K562 (cell line): ENCODE measurements around the gene TPCN1. TPM values are rescaled to one million over a fixed set of nuclear protein-coding genes. Genes with fewer than 3 reads are reported as not detected.

ENCODE experiments used
- ATAC-seq: fragments of 200-7000 bp; cut with Tn5 transposase; 3 replicates; pipeline ENCODE4 v1.9.1; 2020; ENCODE audit warnings: moderate library complexity
- BruUV-seq: library from RNA; stranded (reverse); fragments of 400-500 nt; replicated peaks from 2 replicates; lab custom pipeline; 2021; lab: Mats Ljungman, UMichigan
- CTCF ChIA-PET: fragments of 300-600 bp; formaldehyde crosslinking; extraction: SDS; loops from one replicate; lab custom pipeline; 2021; ENCODE audit warnings: low intra/inter-chr PET ratio; lab: Yijun Ruan, JAX
- POLR2A ChIA-PET: fragments of 300-600, 350-650 bp; sonication (Branson Sonifier 250); formaldehyde crosslinking; extraction: SDS; loops from one replicate; lab custom pipeline; 2021; ENCODE audit warnings: antibody characterized with exemption, inconsistent platforms; lab: Yijun Ruan, JAX
- DNase-seq, 4 experiments: peaks; one replicate each; pipeline versions ENCODE4 v3.0.0 to v3.0.0-alpha.2; 2011 to 2018; ENCODE audit warnings: low spot score in 3 of 4, mixed read lengths in 3 of 4; ENCODE audit errors: extremely low read depth in 1 of 4
- FAIRE-seq: peaks from 2 replicates; lab custom pipeline; 2011; peaks lifted over from hg19 to GRCh38; lab: Jason Lieb, UNC
- H2AFZ ChIP-seq: 2 replicates; pipeline ENCODE4 v1.6.0; 2011; ENCODE audit warnings: low read depth, low read length, control low read depth, inconsistent platforms
- H3K27ac ChIP-seq: fragments of 200-600 bp; 3 replicates; pipeline ENCODE4 v1.8.0; 2011; ENCODE audit warnings: low read depth, mild to moderate bottlenecking, control low read depth, inconsistent platforms, low read length, moderate library complexity, mixed read lengths; ENCODE audit errors: extremely low read depth
- H3K27me3 ChIP-seq, 2 experiments: fragments of 300-600 bp in 1 of 2; 2 replicates in 1 of 2; 3 replicates in 1 of 2; pipeline versions ENCODE4 v1.6.0 to v1.8.0; 2011; ENCODE audit warnings: inconsistent platforms in 2 of 2, low read length in 2 of 2, mild to moderate bottlenecking in 1 of 2, mixed read lengths in 1 of 2, moderate library complexity in 1 of 2; ENCODE audit not compliant: control insufficient read depth in 2 of 2, insufficient read depth in 2 of 2
- H3K36me3 ChIP-seq: fragments of 300-600 bp; 3 replicates; pipeline ENCODE4 v1.8.0; 2011; ENCODE audit warnings: mild to moderate bottlenecking, low read length, inconsistent platforms; ENCODE audit not compliant: control insufficient read depth, insufficient read depth
- H3K4me1 ChIP-seq, 2 experiments: fragments of 200-600 bp in 1 of 2; replicated peaks in 1 of 2; 2 replicates in 1 of 2; 3 replicates in 1 of 2; pipeline versions ENCODE4 v1.5.1 to v1.8.0; 2011; ENCODE audit warnings: inconsistent platforms in 2 of 2, low read length in 2 of 2, mild to moderate bottlenecking in 1 of 2, mixed read lengths in 1 of 2, moderate library complexity in 1 of 2; ENCODE audit not compliant: control insufficient read depth in 2 of 2, insufficient read depth in 2 of 2
- H3K4me2 ChIP-seq: 2 replicates; pipeline ENCODE4 v1.6.1; 2011; ENCODE audit warnings: low read length, control low read depth, inconsistent platforms, mixed read lengths; ENCODE audit not compliant: insufficient read depth
- H3K4me3 ChIP-seq: fragments of 200-600 bp; sonication (generic), shearing (Covaris generic); 2 replicates; pipeline ENCODE4 v1.5.1; 2016; ENCODE audit warnings: control low read depth, inconsistent platforms
- H3K79me2 ChIP-seq: fragments of 200-600 bp; 3 replicates; pipeline ENCODE4 v1.8.0; 2011; ENCODE audit warnings: low read length, inconsistent platforms; ENCODE audit not compliant: control insufficient read depth, insufficient read depth
- H3K9ac ChIP-seq, 2 experiments: 2 replicates each; pipeline versions ENCODE4 v1.6.0 to v1.6.1; 2011; ENCODE audit warnings: low read depth in 2 of 2, low read length in 2 of 2, control low read depth in 1 of 2, inconsistent platforms in 1 of 2, mild to moderate bottlenecking in 1 of 2, mixed read lengths in 1 of 2; ENCODE audit not compliant: insufficient read depth in 1 of 2
- H3K9me1 ChIP-seq: one replicate; pipeline ENCODE4 v1.6.0; 2011; ENCODE audit warnings: inconsistent platforms, mild to moderate bottlenecking, low read length, moderate library complexity; ENCODE audit not compliant: control insufficient read depth, insufficient read depth
- H3K9me3 ChIP-seq: replicated peaks from 2 replicates; pipeline ENCODE4 v1.5.1; 2011; ENCODE audit warnings: low read depth, low read length, inconsistent platforms; ENCODE audit not compliant: control insufficient read depth, insufficient read depth
- H4K20me1 ChIP-seq: replicated peaks from 2 replicates; pipeline ENCODE4 v1.6.1; 2011; ENCODE audit warnings: low read length, inconsistent platforms, mixed read lengths; ENCODE audit not compliant: control insufficient read depth, insufficient read depth
- E2F3 ChIP-seq: fragments of 250-450 bp; sonication (Bioruptor Pico); IDR thresholded peaks from 2 replicates; pipeline ENCODE4 v1.4.0; 2020; ENCODE audit warnings: mild to moderate bottlenecking
- NFE2 ChIP-seq: IDR thresholded peaks from 2 replicates; pipeline ENCODE4 v1.6.1; 2014; ENCODE audit warnings: antibody characterized with exemption, low read depth
- RBM22 ChIP-seq: fragments of 200-400 bp; formaldehyde crosslinking; IDR thresholded peaks from 2 replicates; pipeline ENCODE4 v1.6.1; 2018; ENCODE audit warnings: low read length, low read depth; ENCODE audit not compliant: poor library complexity, severe bottlenecking
- SETDB1 ChIP-seq: IDR thresholded peaks from one replicate; pipeline ENCODE4 v1.6.1; 2012; ENCODE audit warnings: low read length, control low read depth, inconsistent platforms
- STAT5A ChIP-seq: IDR thresholded peaks from 2 replicates; pipeline ENCODE4 v1.6.1; 2012; ENCODE audit warnings: low read length, inconsistent platforms, borderline replicate concordance
- TBP ChIP-seq: optimal IDR thresholded peaks from 2 replicates; pipeline ENCODE3; 2011; ENCODE audit warnings: low read depth, low read length, improper control_type of control experiment
- TFAM ChIP-seq: fragments of 250-450 bp; sonication (Bioruptor Pico); conservative IDR thresholded peaks from 2 replicates; pipeline ENCODE4 v1.5.0; 2021; ENCODE audit warnings: mild to moderate bottlenecking, moderate library complexity
- ZNF224 ChIP-seq: sonication (generic); formaldehyde crosslinking; IDR thresholded peaks from 2 replicates; pipeline ENCODE4 v1.8.0; 2022; ENCODE audit warnings: mild to moderate bottlenecking, missing genetic modification reagents
- ZNF263 ChIP-seq: sonication (generic); formaldehyde crosslinking; IDR thresholded peaks from 2 replicates; pipeline ENCODE4 v1.8.0; 2022; ENCODE audit warnings: mild to moderate bottlenecking, missing genetic modification reagents, borderline replicate concordance
- ZNF311 ChIP-seq: fragments of 250-450 bp; sonication (Bioruptor Pico); IDR thresholded peaks from 2 replicates; pipeline ENCODE4 v1.4.0; 2020; ENCODE audit warnings: mild to moderate bottlenecking, moderate library complexity
- ZNF431 ChIP-seq: sonication (generic); formaldehyde crosslinking; IDR thresholded peaks from 2 replicates; pipeline ENCODE4 v1.8.0; 2022; ENCODE audit warnings: mild to moderate bottlenecking, missing genetic modification reagents
- ZNF75A ChIP-seq: fragments of 450-650 bp; formaldehyde crosslinking; IDR thresholded peaks from 2 replicates; pipeline ENCODE4 v1.4.0; 2020; ENCODE audit warnings: mild to moderate bottlenecking
- WGBS: fragments of 100-300 bp; shearing (Covaris generic); methylation state at CpG from one replicate; pipeline ENCODE4 v1.1.6; 2016; ENCODE audit warnings: low coverage, mixed read lengths; ENCODE audit not compliant: insufficient coverage; ENCODE audit errors: missing lambda C conversion rate; 5-methylcytosine and 5-hydroxymethylcytosine counted together
- in situ Hi-C: fragments of 300-500 bp; cut with MboI; formaldehyde crosslinking; loops from 4 replicates; pipeline ENCODE4 v1.15.0; 2018; ENCODE audit warnings: inconsistent platforms, mixed read lengths
- intact Hi-C: fragments of 100-400 bp; cut with micrococcal nuclease; formaldehyde crosslinking; loops from 2 replicates; pipeline ENCODE4 v1.14.2; 2022
- polyA plus RNA-seq, 8 experiments: library from polyadenylated mRNA; depleted of rRNA in 4 of 8; stranded (reverse) in 5 of 8; unstranded in 3 of 8; fragments of >200 nt; fragmentation: Nextera tagmentation in 2 of 8; fragmentation: Illumina TruSeq in 1 of 8; extraction: Ambion mirVana in 2 of 8; extraction: Trizol in 1 of 8; gene quantifications; 2 replicates each; pipeline versions ENCODE4 v1.2.1 to v1.2.3, GENCODE V29; 2011 to 2014; ENCODE audit warnings: inconsistent platforms in 1 of 8, missing spikeins in 1 of 8
- total RNA-seq, 7 experiments: library from RNA; depleted of rRNA in 6 of 7; stranded (reverse); fragments of >200 nt in 6 of 7; fragmentation: Illumina TruSeq in 2 of 7; extraction: Trizol in 2 of 7; gene quantifications; 2 replicates each; pipeline versions ENCODE4 v1.2.1 to v1.2.3, GENCODE V29; 2011 to 2021; ENCODE audit warnings: low replicate concordance in 1 of 7
- TF ChIP-seq, protein P1 (sequence below): IDR thresholded peaks from 2 replicates; pipeline ENCODE4 v1.6.1; 2016; ENCODE audit warnings: missing genetic modification characterization, missing compliant biosample characterization
- TF ChIP-seq, protein P2 (sequence below): fragments of 250-450 bp; sonication (Bioruptor Pico); IDR thresholded peaks from 2 replicates; pipeline ENCODE4 v1.4.0; 2020

The TPCN1 gene
- total and polyA plus RNA-seq, 9 of the 15 experiments (the other 6 are each of a cell fraction or from before 2014, with no cell fraction given) = 0.80 to 23.8 (median 7.4) TPM

DNA sequence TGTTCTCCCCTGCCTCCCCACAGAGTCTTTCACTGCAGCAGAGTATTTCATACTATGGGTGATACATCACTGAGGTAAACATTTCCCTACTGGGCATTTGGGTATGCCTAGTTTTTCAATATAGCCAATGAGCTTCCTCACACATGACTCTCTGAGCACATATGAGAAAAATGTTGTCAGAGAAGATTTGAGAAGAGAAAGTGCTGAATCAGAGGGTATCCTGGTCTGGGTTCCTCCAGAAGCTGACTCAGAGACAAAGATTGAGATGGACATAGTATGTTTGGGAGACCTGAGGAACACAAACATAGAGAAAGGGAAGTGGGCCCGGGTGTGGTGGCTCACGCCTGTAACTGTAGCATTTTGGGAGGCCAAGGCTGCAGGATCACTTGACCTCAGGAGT is 101.1 kb downstream of the TPCN1 start (continued):
- TF ChIP-seq SETDB1 (no peak), STAT5A (no peak), TFAM (CRISPR knock-in tag) (no peak), ZNF311 (no peak), NFE2 (peak; percentile 19; the same call in 1 of the 2 replicates)

DNA sequence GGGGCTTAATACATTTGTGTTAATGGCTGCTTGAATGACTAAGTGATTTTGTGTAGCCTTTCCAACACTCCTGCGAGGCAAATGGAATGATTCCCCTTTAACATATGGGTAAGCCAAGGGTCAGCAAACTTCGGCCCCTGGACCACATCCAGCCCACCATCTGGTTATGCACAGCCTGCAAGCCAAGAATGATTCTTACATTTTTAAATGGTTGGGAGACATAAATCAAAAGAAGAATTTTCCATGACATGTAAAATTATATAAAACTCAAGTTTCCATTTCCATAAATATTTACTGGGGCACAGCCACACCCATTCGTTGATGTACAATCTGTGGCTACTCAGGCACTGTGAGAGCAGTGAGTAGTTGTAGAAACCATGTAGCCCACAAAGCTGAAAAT is 104.7 kb downstream of the TPCN1 start:
- POLR2A ChIA-PET = interaction anchor here (0.6 to 1.4 kb wide), 2 partner anchors 9 to 315 kb away, joined by 3 read pairs; no protein-coding TSS in a partner anchor
- TF ChIP-seq TBP (no peak), ZNF263 (CRISPR knock-in tag) (no peak), ZNF224 (no peak), ZNF431 (no peak), RBM22 (no peak), ZNF75A (CRISPR knock-in tag) (no peak), E2F3 (CRISPR knock-in tag) (no peak)
- TF ChIP-seq, protein P1, sequence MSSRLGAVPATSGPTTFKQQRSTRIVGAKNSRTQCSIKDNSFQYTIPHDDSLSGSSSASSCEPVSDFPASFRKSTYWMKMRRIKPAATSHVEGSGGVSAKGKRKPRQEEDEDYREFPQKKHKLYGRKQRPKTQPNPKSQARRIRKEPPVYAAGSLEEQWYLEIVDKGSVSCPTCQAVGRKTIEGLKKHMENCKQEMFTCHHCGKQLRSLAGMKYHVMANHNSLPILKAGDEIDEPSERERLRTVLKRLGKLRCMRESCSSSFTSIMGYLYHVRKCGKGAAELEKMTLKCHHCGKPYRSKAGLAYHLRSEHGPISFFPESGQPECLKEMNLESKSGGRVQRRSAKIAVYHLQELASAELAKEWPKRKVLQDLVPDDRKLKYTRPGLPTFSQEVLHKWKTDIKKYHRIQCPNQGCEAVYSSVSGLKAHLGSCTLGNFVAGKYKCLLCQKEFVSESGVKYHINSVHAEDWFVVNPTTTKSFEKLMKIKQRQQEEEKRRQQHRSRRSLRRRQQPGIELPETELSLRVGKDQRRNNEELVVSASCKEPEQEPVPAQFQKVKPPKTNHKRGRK (tag) = no peak
- TF ChIP-seq, protein P2, sequence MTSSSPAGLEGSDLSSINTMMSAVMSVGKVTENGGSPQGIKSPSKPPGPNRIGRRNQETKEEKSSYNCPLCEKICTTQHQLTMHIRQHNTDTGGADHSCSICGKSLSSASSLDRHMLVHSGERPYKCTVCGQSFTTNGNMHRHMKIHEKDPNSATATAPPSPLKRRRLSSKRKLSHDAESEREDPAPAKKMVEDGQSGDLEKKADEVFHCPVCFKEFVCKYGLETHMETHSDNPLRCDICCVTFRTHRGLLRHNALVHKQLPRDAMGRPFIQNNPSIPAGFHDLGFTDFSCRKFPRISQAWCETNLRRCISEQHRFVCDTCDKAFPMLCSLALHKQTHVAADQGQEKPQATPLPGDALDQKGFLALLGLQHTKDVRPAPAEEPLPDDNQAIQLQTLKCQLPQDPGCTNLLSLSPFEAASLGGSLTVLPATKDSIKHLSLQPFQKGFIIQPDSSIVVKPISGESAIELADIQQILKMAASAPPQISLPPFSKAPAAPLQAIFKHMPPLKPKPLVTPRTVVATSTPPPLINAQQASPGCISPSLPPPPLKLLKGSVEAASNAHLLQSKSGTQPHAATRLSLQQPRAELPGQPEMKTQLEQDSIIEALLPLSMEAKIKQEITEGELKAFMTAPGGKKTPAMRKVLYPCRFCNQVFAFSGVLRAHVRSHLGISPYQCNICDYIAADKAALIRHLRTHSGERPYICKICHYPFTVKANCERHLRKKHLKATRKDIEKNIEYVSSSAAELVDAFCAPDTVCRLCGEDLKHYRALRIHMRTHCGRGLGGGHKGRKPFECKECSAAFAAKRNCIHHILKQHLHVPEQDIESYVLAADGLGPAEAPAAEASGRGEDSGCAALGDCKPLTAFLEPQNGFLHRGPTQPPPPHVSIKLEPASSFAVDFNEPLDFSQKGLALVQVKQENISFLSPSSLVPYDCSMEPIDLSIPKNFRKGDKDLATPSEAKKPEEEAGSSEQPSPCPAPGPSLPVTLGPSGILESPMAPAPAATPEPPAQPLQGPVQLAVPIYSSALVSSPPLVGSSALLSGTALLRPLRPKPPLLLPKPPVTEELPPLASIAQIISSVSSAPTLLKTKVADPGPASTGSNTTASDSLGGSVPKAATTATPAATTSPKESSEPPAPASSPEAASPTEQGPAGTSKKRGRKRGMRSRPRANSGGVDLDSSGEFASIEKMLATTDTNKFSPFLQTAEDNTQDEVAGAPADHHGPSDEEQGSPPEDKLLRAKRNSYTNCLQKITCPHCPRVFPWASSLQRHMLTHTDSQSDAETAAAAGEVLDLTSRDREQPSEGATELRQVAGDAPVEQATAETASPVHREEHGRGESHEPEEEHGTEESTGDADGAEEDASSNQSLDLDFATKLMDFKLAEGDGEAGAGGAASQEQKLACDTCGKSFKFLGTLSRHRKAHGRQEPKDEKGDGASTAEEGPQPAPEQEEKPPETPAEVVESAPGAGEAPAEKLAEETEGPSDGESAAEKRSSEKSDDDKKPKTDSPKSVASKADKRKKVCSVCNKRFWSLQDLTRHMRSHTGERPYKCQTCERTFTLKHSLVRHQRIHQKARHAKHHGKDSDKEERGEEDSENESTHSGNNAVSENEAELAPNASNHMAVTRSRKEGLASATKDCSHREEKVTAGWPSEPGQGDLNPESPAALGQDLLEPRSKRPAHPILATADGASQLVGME (CRISPR knock-in tag) = no peak

More for the DNA sequence above, 104.7 kb downstream of the TPCN1 start:
- no TSS peak for BruUV-seq
- Histone ChIP-seq H3K9me3 (no peaks in the 10 kb centered on the region), H4K20me1 (no peaks in the 10 kb centered on the region), H3K27me3 (no peaks in the 10 kb centered on the region), H3K4me1 (peaks cover 2 to 4% of the 10 kb centered on the region in 2 experiments; a peak in 3 of 5 replicates), H3K27ac (no peak overlapping the region), H3K36me3 (peaks cover 56% of the 10 kb centered on the region), H3K79me2 (no peaks in the 10 kb centered on the region), H3K4me3 (no peak overlapping the region), H3K9me1 (no peaks in the 10 kb centered on the region), H3K4me2 (no peak overlapping the region), H3K9ac (no peak overlapping the region), H2AFZ (no peak overlapping the region)
- DNase-seq (no peak), FAIRE-seq (no peak), ATAC-seq (no peak)
- 66% methylated on average over 3 of the region's 3 CpGs for WGBS
- intact Hi-C loops (loop anchor here (5.0 kb wide), 1 partner anchor 101 kb away; no protein-coding TSS in a partner anchor), in situ Hi-C loops (no loop called here)
- CTCF ChIA-PET = interaction anchor here (0.6 kb wide), 1 partner anchor 12 kb away, joined by 3 read pairs; no protein-coding TSS in a partner anchor
